Measurements from ENCODE around the gene RAPGEF2.
"Not testable (repeated sequence)": the region's sequence is repeated elsewhere in the genome, so short reads cannot be mapped to it uniquely, and the experiment has no call there.

RAPGEF2 gene

DNA sequence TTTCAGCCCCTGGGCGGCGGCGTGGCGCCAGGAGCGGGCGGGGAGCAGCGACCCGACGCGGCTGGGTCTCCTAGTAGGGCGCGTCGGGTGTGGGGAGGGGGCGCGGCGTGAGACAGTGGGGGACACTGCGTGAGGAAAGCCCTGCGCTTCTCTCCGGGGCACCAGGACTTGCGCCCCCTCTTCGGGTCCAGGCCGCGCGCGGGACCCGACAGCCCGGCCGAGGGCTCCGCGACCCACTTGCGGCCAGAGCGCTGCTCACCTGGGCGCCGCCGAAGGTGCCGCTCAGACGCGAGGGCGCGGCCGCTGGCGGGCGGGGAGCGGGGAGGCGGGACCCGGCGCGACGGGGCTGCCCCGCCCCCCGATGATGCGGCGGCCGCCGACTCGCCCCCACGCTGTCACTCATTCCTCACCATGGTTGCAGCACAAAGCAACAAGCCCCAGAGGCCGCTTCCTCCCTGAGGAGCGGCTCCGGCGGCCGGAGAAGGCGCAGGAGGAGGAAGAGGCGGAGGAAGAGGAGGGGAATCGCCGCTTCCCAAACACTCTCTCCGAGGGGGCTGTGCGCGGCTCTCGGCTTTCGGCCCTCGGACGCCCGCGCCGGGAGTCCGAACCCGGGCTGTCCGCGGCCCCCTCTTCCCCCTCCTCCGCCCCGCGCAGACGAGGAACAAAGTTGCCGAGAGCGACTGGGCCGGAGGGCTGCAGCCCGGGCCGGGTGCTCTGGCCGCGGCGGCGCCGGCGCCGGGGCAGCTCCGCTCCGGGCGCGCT is at the start of gene RAPGEF2:
TSS of gene RAPGEF2 (plus strand) at position 458 of the 762 bp plus-strand sequence. CDS start 1,084 bp downstream, outside the sequence.
- TF ChIP-seq, protein P1, sequence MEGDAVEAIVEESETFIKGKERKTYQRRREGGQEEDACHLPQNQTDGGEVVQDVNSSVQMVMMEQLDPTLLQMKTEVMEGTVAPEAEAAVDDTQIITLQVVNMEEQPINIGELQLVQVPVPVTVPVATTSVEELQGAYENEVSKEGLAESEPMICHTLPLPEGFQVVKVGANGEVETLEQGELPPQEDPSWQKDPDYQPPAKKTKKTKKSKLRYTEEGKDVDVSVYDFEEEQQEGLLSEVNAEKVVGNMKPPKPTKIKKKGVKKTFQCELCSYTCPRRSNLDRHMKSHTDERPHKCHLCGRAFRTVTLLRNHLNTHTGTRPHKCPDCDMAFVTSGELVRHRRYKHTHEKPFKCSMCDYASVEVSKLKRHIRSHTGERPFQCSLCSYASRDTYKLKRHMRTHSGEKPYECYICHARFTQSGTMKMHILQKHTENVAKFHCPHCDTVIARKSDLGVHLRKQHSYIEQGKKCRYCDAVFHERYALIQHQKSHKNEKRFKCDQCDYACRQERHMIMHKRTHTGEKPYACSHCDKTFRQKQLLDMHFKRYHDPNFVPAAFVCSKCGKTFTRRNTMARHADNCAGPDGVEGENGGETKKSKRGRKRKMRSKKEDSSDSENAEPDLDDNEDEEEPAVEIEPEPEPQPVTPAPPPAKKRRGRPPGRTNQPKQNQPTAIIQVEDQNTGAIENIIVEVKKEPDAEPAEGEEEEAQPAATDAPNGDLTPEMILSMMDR (IDR thresholded peaks at IDR 0.05; ENCODE audit: borderline replicate concordance, insufficient read depth, low read depth, low read length): no peak
- H3K4me3 ChIP-seq (ENCODE audit: low read depth, low read length): peak within 1 kb of the TSS; percentile 89

DNA sequence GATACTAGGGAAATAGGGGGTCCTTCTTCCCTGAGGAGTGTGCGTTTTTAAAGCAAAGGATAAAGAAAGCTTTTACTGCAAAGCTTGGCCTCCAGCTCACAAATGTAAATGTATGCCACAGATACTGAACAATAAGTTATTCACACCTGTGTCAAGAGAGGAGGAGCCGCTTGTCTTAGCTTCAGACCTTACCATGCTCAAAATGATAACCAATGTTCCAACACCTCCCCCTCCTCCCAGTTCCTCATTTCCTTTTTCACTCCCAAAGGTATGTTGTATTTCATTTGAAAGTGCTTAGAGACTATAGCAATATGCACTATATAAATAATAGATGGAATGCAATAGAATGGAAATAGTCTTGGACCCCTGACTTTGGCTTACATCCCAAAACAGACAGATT is 47.0 kb upstream of the RAPGEF2 start:
- TF ChIP-seq, protein P1 (IDR thresholded peaks at IDR 0.05; ENCODE audit: borderline replicate concordance, insufficient read depth, low read depth, low read length): no peak

DNA sequence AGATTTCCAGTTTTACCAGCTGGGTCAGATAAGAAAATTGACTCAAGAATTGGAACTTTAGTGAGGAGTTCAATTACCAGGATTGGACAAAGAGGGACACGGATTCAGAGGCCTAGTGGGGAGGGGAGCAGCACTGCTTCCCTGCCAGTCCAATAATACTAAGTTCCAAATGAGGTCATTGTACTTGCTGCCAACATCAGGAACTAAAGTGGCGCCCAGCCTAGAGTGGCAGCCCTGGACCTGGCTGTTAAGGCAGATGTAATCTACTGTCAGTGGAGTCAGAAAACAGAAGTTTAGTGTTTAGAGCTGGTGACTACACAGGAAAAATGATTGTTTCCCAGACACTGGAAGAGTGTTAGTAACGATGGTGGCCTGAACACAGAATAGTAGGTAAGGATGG is 42.7 kb upstream of the RAPGEF2 start:
- TF ChIP-seq, protein P1 (IDR thresholded peaks at IDR 0.05; ENCODE audit: borderline replicate concordance, insufficient read depth, low read depth, low read length): no peak
- no peak overlapping the region for H3K4me3 ChIP-seq (ENCODE audit: low read depth, low read length)

More for the DNA sequence above, 47.0 kb upstream of the RAPGEF2 start:
- no peak overlapping the region for H3K4me3 ChIP-seq (ENCODE audit: low read depth, low read length)

DNA sequence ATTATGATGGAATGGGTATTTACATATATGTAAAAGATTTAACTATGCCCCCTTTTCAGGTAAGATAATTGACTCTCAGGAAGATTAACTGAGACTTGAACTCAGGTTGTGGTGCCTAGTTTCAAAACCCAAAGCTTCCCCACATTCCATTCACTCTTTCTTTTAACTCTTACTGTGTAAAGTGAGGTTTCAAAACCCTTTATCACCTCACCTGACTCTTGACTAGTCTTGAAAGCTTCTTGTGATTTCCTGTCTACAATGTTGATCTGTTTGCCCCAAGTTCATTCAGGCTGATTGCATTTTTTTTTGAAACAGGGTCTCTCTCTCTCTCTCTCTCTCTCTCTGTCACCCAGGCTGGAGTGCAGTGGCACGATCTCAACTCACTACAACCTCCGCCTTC is 40.5 kb upstream of the RAPGEF2 start:
- TF ChIP-seq, protein P1 (IDR thresholded peaks at IDR 0.05; ENCODE audit: borderline replicate concordance, insufficient read depth, low read depth, low read length): no peak
- no peak overlapping the region for H3K4me3 ChIP-seq (ENCODE audit: low read depth, low read length)

- H3K4me3 ChIP-seq (ENCODE audit: low read depth, low read length): no peak overlapping the region
- TF ChIP-seq, protein P1 (IDR thresholded peaks at IDR 0.05; ENCODE audit: borderline replicate concordance, insufficient read depth, low read depth, low read length): no peak
Observed at GRCh38 chr4:159065513-159066240, 37.2 kb upstream of the RAPGEF2 start.

DNA sequence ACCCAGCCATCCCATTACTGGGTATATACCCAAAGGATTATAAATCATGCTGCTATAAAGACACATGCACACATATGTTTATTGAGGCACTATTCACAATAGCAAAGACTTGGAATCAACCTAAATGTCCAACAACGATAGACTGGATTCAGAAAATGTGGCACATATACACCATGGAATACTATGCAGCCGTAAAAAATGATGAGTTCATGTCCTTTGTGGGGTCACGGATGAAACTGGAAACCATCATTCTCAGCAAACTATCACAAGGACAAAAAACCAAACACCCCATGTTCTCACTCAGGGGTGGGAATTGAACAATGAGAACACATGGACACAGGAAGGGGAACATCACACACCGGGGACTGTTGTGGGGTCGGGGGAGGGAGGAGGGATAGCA is 34.7 kb upstream of the RAPGEF2 start:
- H3K4me3 ChIP-seq (ENCODE audit: low read depth, low read length): not testable (repeated sequence)

DNA sequence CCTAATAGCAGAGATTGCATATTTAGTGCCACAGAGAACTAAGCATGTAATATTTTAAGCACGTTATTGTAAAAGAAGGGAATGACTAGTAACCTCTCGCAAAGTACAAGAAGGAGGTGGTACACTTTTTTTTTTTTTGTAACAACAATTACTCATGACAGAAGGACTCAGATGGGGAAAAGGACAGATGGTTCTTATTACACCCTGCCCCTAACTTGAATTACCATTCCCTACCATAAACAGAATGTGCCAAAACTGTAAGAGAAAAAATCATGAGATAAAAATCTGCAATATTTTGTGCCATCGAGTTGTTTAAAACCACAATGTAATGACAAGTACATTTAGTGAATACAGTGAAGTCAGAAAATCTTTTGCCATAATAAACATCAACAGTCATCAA is 33.0 kb upstream of the RAPGEF2 start:
- TF ChIP-seq, protein P1 (IDR thresholded peaks at IDR 0.05; ENCODE audit: borderline replicate concordance, insufficient read depth, low read depth, low read length): no peak
- H3K4me3 ChIP-seq (ENCODE audit: low read depth, low read length): no peak overlapping the region
